Measurements from ENCODE around the gene PPIP5K1.
"Not testable (repeated sequence)": the region's sequence is repeated elsewhere in the genome, so short reads cannot be mapped to it uniquely, and the experiment has no call there.

- TF ChIP-seq, protein P1, sequence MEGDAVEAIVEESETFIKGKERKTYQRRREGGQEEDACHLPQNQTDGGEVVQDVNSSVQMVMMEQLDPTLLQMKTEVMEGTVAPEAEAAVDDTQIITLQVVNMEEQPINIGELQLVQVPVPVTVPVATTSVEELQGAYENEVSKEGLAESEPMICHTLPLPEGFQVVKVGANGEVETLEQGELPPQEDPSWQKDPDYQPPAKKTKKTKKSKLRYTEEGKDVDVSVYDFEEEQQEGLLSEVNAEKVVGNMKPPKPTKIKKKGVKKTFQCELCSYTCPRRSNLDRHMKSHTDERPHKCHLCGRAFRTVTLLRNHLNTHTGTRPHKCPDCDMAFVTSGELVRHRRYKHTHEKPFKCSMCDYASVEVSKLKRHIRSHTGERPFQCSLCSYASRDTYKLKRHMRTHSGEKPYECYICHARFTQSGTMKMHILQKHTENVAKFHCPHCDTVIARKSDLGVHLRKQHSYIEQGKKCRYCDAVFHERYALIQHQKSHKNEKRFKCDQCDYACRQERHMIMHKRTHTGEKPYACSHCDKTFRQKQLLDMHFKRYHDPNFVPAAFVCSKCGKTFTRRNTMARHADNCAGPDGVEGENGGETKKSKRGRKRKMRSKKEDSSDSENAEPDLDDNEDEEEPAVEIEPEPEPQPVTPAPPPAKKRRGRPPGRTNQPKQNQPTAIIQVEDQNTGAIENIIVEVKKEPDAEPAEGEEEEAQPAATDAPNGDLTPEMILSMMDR (IDR thresholded peaks at IDR 0.05; ENCODE audit: low read depth, low read length), result not testable (repeated sequence)
- TF ChIP-seq POLR2A (IDR thresholded peaks at IDR 0.05; ENCODE audit: extremely low read depth, insufficient read length); MAX (IDR thresholded peaks at IDR 0.05; ENCODE audit: low read depth, low read length); MYC (IDR thresholded peaks at IDR 0.05; ENCODE audit: low read depth, low read length): not testable (repeated sequence)
Measured at GRCh38 chr15:43602233-43602632, 12.2 kb upstream of the PPIP5K1 start.

Data from NB4 (cell line).